ENCODE data around the gene ELAPOR2.

Gene ELAPOR2

GRCh38 chr7:87021285-87021684 is 38.2 kb downstream of the ELAPOR2 start:
- TF ChIP-seq POLR2A (IDR thresholded peaks at IDR 0.05; ENCODE audit: low read depth, low read length) (no peak), SPI1 (IDR thresholded peaks at IDR 0.05; ENCODE audit: low read depth, low read length) (no peak), PAX5 (IDR thresholded peaks at IDR 0.05; ENCODE audit: insufficient read depth, low read length, severe bottlenecking) (no peak), POLR2AphosphoS5 (IDR thresholded peaks at IDR 0.05; ENCODE audit: low read depth, low read length) (no peak), POU2F2 (IDR thresholded peaks at IDR 0.05; ENCODE audit: low read depth, low read length) (no peak), TAF1 (IDR thresholded peaks at IDR 0.05; ENCODE audit: low read depth, low read length) (no peak)
- FAIRE-seq, result no peak
- DNase-seq (ENCODE audit: insufficient read length, low spot score), result no peak

DNA sequence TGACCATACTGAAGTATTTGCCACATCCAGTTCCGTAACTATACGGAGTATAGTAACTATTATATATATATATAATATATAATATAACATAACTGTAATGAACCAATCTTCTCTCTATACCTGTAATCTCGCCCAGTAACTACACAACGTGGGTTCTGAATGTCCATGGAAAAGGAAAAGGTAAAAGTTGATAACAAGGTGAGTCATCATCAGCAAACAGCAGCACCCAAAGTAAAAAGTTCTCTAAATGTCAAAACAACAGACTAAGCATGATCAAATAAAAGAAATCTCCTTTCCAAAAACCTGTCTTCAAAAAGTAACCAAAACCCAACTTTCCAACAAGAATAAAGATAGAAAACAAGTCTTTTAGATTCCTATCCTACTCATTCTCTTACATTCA is 42.8 kb downstream of the ELAPOR2 start:
- FAIRE-seq (no peak), DNase-seq (ENCODE audit: insufficient read length, low spot score) (no peak)
- TF ChIP-seq PAX5 (IDR thresholded peaks at IDR 0.05; ENCODE audit: insufficient read depth, low read length, severe bottlenecking) (no peak), POLR2A (IDR thresholded peaks at IDR 0.05; ENCODE audit: low read depth, low read length) (no peak), POLR2AphosphoS5 (IDR thresholded peaks at IDR 0.05; ENCODE audit: low read depth, low read length) (no peak), TAF1 (IDR thresholded peaks at IDR 0.05; ENCODE audit: low read depth, low read length) (no peak), POU2F2 (IDR thresholded peaks at IDR 0.05; ENCODE audit: low read depth, low read length) (no peak), SPI1 (IDR thresholded peaks at IDR 0.05; ENCODE audit: low read depth, low read length) (no peak)

DNA sequence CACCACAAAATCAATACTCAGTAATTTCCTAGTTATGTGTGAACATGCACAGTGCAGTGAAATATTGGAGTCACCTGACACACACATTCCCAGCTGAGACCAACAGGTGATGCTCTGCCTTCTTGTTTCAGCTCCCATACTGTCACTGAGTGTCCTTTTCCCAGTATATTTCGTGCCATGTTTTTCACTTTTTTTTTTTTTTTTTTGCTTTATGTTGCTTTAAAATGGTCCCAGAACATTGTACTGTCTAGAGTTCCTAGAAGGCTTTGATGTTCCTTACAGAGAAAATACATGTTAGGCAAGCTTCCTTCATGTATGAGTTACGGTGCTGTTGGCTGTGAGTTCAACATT is 45.6 kb downstream of the ELAPOR2 start:
- FAIRE-seq (no peak), DNase-seq (ENCODE audit: insufficient read length, low spot score) (no peak)
- no peak for TF ChIP-seq POLR2A (IDR thresholded peaks at IDR 0.05; ENCODE audit: low read depth, low read length)
- no peak for TF ChIP-seq POU2F2 (IDR thresholded peaks at IDR 0.05; ENCODE audit: low read depth, low read length)
- no peak for TF ChIP-seq POLR2AphosphoS5 (IDR thresholded peaks at IDR 0.05; ENCODE audit: low read depth, low read length)
- no peak for TF ChIP-seq PAX5 (IDR thresholded peaks at IDR 0.05; ENCODE audit: insufficient read depth, low read length, severe bottlenecking)
- no peak for TF ChIP-seq TAF1 (IDR thresholded peaks at IDR 0.05; ENCODE audit: low read depth, low read length)
- no peak for TF ChIP-seq SPI1 (IDR thresholded peaks at IDR 0.05; ENCODE audit: low read depth, low read length)

- DNase-seq (ENCODE audit: insufficient read length, low spot score) (no peak), FAIRE-seq (peak; percentile 55)
- no peak for TF ChIP-seq TAF1 (IDR thresholded peaks at IDR 0.05; ENCODE audit: low read depth, low read length)
- TF ChIP-seq PAX5 (IDR thresholded peaks at IDR 0.05; ENCODE audit: insufficient read depth, low read length, severe bottlenecking), result no peak
- no peak for TF ChIP-seq POLR2AphosphoS5 (IDR thresholded peaks at IDR 0.05; ENCODE audit: low read depth, low read length)
- no peak for TF ChIP-seq SPI1 (IDR thresholded peaks at IDR 0.05; ENCODE audit: low read depth, low read length)
- no peak for TF ChIP-seq POLR2A (IDR thresholded peaks at IDR 0.05; ENCODE audit: low read depth, low read length)
- TF ChIP-seq POU2F2 (IDR thresholded peaks at IDR 0.05; ENCODE audit: low read depth, low read length), result no peak
Measured at GRCh38 chr7:87013136-87013839, 46.2 kb downstream of the ELAPOR2 start.
